Hepatic stellate cell (primary cell): Measurements from ENCODE around the gene FBXO15.
A peak's percentile ranks its signal among the peaks of the same experiment; 100 is the strongest.

Experiments used
- DNase-seq: peaks from one replicate; pipeline ENCODE4 v3.0.0; 2011; ENCODE audit warnings: low spot score

FBXO15 gene

GRCh38 chr18:74062037-74062436 lies 85.6 kb downstream of the FBXO15 start:
- DNase-seq = no peak

DNA sequence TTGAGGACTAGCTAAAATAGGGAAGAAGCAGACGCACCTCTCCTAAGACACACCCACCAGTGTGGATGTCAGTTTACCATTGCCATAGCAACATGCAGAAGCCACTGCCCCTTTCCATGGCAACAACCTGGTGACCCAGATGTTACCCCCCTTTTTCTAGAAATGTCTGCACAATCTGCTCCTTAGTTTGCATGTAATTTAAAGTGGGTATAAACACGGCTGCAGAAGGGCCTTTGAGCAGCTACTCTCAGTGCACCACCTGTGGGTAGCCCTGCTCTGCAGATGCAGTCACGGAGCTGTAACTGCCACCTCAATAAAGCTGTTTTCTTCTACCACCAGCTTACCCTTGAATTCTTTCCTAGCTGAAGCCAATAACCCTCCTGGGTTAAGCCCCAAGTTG lies 87.1 kb downstream of the FBXO15 start:
- DNase-seq = no peak

DNA sequence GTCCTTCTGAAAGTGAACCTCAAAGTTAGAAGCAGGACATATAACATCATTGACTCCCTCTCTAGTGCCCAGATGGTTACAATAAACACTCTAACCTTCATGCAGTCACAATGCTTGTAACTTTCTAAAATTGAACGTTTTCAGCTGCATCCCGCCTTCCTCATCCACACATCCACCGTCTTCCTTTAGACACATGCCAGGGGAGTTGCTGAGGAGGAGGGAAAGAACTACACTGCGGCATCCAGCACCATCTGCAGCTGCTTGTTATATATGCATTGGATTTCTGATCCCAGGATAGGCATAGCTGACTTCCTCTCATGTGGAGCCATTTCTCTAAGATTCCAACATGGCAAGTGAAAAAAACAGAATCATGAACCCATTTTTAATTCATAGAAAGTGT lies 96.8 kb downstream of the FBXO15 start:
- no peak for DNase-seq

DNA sequence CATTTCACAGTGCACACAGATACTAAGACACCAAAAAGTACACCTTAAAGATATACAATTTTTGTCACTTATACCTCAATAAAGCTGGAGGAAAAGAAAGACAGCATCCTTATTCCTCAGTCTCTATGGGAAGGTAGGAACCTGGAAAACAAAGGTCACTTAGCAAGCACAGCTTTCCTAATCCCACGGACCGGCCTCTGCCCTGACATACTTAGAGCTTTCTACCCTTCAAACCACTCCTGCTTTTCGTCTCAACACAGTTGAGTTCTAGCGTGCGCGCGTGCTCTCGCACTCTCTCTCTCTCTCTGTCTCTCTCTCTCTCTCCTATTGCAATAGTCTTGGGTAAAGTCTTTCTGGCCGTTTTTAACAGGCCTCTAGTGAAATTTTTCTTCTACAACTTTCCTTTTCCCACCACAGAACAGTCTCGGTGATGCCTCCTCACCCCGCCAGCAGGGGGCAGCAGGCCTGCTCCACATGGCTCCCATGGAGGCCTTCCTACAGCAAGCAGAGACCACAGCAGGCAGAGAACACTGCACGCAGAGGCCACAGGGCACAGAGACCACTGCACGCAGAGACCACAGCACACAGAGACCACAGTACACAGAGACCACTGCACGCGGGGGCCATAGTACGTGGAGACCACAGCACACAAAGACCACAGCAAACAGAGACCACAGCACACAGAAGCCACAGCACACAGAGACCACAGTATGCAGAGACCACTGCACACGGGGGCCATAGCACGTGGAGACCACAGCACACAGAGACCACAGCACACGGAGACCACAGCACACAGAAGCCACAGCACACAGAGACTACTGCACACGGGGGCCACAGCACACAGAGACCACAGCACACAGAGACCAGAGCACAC lies 106.9 kb downstream of the FBXO15 start:
- DNase-seq = peak; percentile 8

DNA sequence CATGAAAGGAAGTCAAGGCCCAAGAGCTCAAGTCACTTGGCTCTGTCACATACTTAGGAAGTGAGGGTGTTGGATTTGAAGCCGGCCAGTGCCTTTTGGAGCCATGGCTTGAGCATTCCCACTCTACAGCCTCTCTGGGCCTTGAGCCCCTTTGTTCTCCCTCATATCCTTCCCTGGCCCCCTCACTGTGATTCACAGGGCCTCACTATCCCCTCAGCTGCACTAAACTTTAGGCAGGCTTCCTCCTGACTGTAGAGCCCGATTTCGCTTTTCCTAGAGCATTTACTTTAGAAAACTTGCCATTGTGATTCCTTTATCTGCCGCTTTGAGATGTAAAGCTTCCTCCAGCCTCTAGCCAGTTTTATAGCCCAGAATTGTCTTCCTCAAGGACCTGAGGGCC lies 107.6 kb downstream of the FBXO15 start:
- no peak for DNase-seq

GRCh38 chr18:74029161-74029560 lies 118.5 kb downstream of the FBXO15 start:
- no peak for DNase-seq
